GM13976 (cell line): ENCODE results near the gene ACTMAP.
A peak's percentile ranks its signal among the peaks of the same experiment; 100 is the strongest.

Source experiments
- DNase-seq: peaks from one replicate; pipeline ENCODE4 v3.0.0; 2012; ENCODE audit warnings: low spot score
- in situ Hi-C: fragments of 300-500 bp; cut with MboI; formaldehyde crosslinking; loops from one replicate; pipeline ENCODE4 v1.12.0; 2022; ENCODE audit warnings: low sequenced_read_pairs, mixed read lengths, inconsistent platforms; ENCODE audit not compliant: unreplicated experiment
- TF ChIP-seq, protein P1 (sequence below): IDR thresholded peaks from 2 replicates; pipeline ENCODE4 v1.5.1; 2012; ENCODE audit warnings: borderline replicate concordance, mild to moderate bottlenecking; ENCODE audit not compliant: insufficient read depth; ENCODE audit errors: extremely low read depth, missing control alignments, control extremely low read depth

Gene ACTMAP

DNA sequence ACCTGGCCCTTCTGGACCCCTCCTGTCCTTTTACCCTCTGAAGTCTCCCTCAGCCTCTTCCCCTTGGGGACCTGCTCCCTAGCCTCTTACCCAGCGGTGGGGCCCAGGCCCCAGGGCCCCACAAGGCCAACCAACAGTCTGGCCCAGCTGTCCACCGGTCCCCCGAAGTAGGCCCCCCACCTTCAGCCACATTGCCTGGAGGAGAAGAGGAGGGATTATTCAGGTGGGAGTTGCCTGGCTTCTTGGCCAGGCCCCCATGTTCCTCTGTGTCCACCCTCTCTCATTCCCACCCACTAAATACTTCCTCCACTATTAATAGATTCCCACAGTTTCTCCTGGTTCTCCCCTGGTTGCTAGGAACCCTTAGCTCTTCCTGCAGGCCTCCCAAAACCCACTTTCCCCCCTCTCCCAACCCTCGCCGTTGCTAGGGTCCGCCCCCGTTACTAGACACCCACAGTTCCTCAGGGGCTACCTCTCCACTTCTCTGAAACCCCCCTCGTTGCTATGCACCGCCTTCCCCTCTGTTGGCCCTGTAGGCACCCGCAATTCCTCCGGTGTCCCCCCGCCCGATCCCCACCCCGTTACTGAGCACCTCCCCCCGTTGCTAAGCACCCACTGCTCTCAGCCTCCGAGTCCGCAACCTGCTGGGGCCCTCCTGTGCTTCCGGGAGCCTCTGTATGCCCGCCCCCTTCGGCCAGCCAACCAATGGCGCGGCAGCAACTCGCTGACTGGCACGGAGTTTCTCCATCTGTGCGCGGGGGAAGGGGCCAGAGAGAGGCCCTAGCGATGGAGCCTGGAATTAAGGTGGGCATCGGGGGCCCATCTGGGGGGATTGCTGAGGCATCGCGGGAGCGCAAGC lies 35.6 kb downstream of the ACTMAP start:
- DNase-seq: peak; percentile 96
- TF ChIP-seq, protein P1, sequence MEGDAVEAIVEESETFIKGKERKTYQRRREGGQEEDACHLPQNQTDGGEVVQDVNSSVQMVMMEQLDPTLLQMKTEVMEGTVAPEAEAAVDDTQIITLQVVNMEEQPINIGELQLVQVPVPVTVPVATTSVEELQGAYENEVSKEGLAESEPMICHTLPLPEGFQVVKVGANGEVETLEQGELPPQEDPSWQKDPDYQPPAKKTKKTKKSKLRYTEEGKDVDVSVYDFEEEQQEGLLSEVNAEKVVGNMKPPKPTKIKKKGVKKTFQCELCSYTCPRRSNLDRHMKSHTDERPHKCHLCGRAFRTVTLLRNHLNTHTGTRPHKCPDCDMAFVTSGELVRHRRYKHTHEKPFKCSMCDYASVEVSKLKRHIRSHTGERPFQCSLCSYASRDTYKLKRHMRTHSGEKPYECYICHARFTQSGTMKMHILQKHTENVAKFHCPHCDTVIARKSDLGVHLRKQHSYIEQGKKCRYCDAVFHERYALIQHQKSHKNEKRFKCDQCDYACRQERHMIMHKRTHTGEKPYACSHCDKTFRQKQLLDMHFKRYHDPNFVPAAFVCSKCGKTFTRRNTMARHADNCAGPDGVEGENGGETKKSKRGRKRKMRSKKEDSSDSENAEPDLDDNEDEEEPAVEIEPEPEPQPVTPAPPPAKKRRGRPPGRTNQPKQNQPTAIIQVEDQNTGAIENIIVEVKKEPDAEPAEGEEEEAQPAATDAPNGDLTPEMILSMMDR: no peak
- in situ Hi-C loops: no loop called here

DNA sequence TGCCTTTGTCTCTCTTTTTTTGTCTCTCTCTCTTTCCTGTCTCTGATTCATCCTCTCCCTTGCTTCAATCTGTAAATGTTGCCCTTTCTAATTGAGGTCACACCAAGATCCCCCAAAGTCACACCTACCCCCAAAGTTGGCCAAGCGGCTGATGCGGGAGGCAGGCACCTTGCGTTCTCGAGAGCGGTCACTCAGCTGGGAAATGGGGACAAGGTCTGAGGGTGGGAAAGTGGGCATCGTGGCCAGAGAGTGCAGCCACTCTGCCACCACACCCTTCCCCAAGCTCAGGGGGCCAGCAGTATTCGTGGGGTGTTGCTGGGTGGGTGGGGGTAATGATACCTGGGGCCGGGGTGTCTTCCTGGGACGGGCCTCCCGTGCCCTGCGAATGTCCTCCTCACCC lies 36.3 kb downstream of the ACTMAP start:
- DNase-seq: no peak
- in situ Hi-C loops: no loop called here
- TF ChIP-seq, protein P1: no peak

DNA sequence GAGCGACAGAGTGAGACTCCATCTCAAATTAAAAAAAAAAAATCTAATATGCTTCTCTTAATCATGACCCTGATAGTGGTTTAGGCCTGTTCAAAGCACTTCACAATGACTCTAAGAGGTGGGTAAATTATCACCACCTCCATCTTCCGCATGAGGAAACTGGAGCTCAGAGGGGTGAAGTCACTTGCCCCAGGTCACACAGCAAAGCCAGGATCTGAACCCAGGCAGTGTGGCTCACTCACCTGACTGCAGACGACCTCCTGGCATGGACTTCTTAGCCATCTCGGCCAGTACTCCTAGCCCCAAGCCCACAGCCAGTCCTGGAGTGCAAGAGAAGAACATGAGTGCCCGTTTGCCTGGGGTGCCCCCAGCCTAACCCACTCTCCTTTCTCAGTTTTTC lies 40.5 kb downstream of the ACTMAP start:
- TF ChIP-seq, protein P1: no peak
- in situ Hi-C loops: no loop called here
- DNase-seq: no peak

DNA sequence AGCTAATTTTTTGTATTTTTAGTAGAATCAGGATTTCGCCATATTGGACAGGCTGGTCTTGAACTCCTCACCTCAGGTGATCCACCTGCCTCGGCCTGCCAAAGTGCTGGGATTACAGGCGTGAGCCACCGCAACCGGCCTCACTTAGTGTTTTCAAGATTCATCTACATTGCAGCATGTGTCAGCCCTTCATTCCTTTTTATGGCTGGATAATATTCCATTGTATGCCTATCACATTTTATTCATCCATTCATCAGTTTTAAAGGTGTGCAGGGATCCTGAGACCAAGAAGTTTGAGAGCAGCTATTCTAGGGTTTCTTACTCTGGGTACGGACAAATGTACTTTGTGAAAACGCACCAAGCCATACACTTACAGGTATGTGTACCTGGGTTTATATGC lies 42.7 kb downstream of the ACTMAP start:
- in situ Hi-C loops: no loop called here
- TF ChIP-seq, protein P1: no peak
- DNase-seq: no peak

DNA sequence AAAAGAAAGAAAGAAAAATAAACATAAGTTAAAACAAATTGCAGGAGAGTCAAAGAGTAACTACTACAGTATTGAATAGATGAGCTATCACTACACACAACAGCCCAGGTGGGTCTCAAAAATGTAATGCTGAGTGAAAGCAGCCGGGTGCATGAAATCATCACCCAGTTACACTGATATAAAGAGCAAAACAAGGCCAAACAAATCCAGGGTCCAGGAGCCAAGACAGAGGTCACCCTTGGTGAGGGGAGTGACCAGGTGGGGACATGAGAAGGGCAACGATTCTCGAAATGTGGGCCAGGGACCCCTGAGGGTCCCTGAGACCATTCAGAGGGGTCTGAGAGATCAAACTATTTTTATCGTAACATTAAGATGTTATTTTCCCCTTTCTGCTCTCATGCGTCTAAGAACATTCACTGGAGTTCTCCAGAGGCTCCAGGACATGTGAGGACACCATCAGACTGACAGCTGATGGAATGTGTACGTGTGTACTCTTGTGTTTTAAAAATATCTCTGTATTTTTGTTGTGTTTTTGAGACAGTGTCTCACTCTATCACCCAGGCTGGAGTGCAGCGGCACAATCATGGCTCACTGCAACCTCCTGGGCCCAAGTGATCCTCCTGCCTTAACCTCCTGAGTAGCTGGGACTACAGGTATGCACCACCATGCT lies 44.2 kb downstream of the ACTMAP start:
- TF ChIP-seq, protein P1: no peak
- in situ Hi-C loops: no loop called here
- no peak for DNase-seq

DNA sequence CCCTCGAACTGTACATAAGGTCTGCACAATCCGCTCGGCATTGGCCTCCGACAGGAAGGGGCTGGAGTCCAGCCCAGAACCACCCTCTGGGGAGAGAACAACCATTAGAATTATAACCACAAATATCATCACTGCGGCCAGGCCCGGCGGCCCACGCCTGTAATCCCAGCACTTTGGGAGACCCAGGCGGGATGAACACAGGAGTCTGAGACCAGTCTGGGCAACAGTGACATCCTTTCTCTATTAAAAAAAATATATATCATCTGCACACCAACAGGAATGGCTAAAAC lies 45.0 kb downstream of the ACTMAP start:
- in situ Hi-C loops: no loop called here
- TF ChIP-seq, protein P1: no peak
- DNase-seq: no peak
